Peyer's patch (tissue), 4 donors: Measurements from ENCODE around the gene ANKRD37. TPM values are rescaled to one million over a fixed set of nuclear protein-coding genes. Genes with fewer than 3 reads are reported as not detected.

ENCODE experiments used
- DNase-seq, 3 donors: peaks; one replicate each; pipeline ENCODE4 v3.0.0-alpha.2; 2017 to 2019
- H3K27ac ChIP-seq, 4 donors: fragments of 200-600 bp; sonication (generic); one replicate each; pipeline ENCODE4 v1.5.1; 2016 to 2019
- H3K27me3 ChIP-seq, 2 donors: fragments of 200-600 bp; sonication (generic); one replicate each; pipeline ENCODE4 v1.5.1; 2019
- H3K36me3 ChIP-seq, 3 donors: fragments of 200-600 bp; sonication (generic); one replicate each; pipeline ENCODE4 v1.5.1; 2016 to 2019
- H3K4me1 ChIP-seq, 4 donors: fragments of 200-600 bp; sonication (generic); one replicate each; pipeline ENCODE4 v1.5.1; 2016 to 2019
- H3K4me3 ChIP-seq, 4 donors: fragments of 200-600 bp; sonication (generic); 1 replicate in 3 of 4; 2 replicates in 1 of 4; pipeline ENCODE4 v1.5.1; 2016 to 2019; ENCODE audit warnings: mild to moderate bottlenecking in 1 of 4
- H3K9me3 ChIP-seq, 4 donors: fragments of 200-600 bp; sonication (generic); one replicate each; pipeline ENCODE4 v1.5.1; 2016 to 2019; ENCODE audit warnings: mild to moderate bottlenecking in 1 of 4
- POLR2A ChIP-seq, 2 donors: fragments of 450-650 bp; IDR thresholded peaks; one replicate each; pipeline ENCODE4 v1.5.1; 2017; ENCODE audit warnings: antibody characterized with exemption in 2 of 2, mild to moderate bottlenecking in 2 of 2, moderate library complexity in 2 of 2
- small RNA-seq, 2 donors: library from RNA; depleted of rRNA; stranded (forward); fragments of <200 nt; gene quantifications; one replicate each; pipeline ENCODE3, GENCODE V24; 2016
- total RNA-seq, 4 donors: library from RNA; depleted of rRNA; stranded (reverse); fragments of >200 nt; gene quantifications; one replicate each; pipeline ENCODE4 v1.1.0, GENCODE V29; 2016
- TF ChIP-seq, protein P1 (sequence below), 6 experiments: fragments of 450-650 bp in 4 of 6; fragments of 200-600 bp in 2 of 6; sonication (generic) in 1 of 6; IDR thresholded peaks; one replicate each; pipeline ENCODE4 v1.5.1; 2017 to 2019; ENCODE audit warnings: antibody characterized with exemption in 6 of 6, mild to moderate bottlenecking in 3 of 6, moderate library complexity in 1 of 6

Gene ANKRD37
- total RNA-seq, 4 donors from 2014 or later = 1.4 to 12.6 (median 8.7) TPM; not detected in 1

DNA sequence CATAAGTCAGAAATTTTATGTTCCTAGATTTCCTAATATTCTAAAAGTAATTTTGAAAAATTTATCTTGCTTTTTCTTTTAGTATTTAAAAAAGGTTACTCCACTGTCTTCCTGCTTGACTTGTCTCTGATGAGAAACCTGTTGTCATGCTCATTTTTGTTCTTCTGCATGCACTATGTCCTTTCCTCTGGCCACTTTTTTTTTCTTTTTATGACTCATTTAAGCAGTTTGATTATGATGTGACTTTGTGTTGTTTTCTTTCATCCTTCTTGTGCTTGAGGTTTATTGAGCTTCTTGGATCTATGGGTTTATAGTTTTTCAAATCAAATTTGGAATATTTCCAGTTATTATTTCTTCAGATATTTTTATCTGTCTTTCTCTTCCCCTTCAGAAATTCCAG is 41.2 kb downstream of the ANKRD37 start:
- no peaks in the 10 kb centered on the region for H3K9me3 ChIP-seq
- TF ChIP-seq, protein P1, sequence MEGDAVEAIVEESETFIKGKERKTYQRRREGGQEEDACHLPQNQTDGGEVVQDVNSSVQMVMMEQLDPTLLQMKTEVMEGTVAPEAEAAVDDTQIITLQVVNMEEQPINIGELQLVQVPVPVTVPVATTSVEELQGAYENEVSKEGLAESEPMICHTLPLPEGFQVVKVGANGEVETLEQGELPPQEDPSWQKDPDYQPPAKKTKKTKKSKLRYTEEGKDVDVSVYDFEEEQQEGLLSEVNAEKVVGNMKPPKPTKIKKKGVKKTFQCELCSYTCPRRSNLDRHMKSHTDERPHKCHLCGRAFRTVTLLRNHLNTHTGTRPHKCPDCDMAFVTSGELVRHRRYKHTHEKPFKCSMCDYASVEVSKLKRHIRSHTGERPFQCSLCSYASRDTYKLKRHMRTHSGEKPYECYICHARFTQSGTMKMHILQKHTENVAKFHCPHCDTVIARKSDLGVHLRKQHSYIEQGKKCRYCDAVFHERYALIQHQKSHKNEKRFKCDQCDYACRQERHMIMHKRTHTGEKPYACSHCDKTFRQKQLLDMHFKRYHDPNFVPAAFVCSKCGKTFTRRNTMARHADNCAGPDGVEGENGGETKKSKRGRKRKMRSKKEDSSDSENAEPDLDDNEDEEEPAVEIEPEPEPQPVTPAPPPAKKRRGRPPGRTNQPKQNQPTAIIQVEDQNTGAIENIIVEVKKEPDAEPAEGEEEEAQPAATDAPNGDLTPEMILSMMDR (IDR thresholded peaks at IDR 0.05) = no peak
- TF ChIP-seq POLR2A (IDR thresholded peaks at IDR 0.05) = no peak
- H3K4me1 ChIP-seq = no peaks in the 10 kb centered on the region
- H3K4me3 ChIP-seq = no peak overlapping the region
- H3K27me3 ChIP-seq = no peaks in the 10 kb centered on the region
- DNase-seq = no peak
- no peaks in the 10 kb centered on the region for H3K36me3 ChIP-seq
- H3K27ac ChIP-seq = no peak overlapping the region

DNA sequence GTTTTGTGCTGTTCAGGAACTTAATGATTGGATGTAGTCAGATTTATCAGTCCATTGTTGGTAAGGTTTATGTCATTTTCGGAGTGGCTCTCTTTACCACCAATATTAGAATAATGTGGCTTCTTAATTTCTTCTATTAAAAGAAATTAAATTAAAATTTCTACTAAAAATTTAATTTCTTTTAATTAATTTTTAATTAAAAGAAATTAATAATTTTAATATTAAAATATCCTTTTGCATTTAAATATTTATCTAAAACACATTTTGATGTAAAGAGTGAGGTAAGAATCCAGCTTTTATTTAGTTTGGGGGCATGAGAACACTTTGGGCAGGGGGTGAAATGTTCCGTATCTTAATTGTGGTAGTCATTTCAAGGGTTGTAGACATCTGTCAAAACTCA is 44.8 kb downstream of the ANKRD37 start:
- H3K4me3 ChIP-seq = no peak overlapping the region
- no peaks in the 10 kb centered on the region for H3K27me3 ChIP-seq
- TF ChIP-seq, protein P1 (IDR thresholded peaks at IDR 0.05) = no peak
- no peak for TF ChIP-seq POLR2A (IDR thresholded peaks at IDR 0.05)
- no peak overlapping the region for H3K27ac ChIP-seq
- no peaks in the 10 kb centered on the region for H3K36me3 ChIP-seq
- no peaks in the 10 kb centered on the region for H3K9me3 ChIP-seq
- no peaks in the 10 kb centered on the region for H3K4me1 ChIP-seq
- DNase-seq = no peak

DNA sequence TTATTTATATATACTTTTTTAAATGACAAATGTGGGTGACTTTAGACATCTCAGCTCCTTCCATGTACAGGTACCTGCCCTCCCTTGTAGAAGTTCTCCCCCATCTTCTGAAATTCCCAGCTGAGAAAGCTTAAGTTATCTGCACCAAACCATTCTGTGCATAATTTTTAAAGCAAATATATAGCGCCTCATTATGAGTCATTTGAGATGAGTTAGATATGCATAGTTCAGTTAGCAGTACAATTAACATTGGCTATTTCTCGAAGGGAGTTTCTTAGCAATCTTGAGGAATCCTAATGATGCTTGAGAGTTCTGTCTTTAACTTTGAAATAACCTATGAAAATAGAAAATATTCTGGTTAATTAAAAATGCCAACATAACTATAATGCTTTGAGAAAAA is 48.6 kb downstream of the ANKRD37 start:
- H3K27ac ChIP-seq = no peak overlapping the region
- no peak for DNase-seq
- H3K4me1 ChIP-seq = no peaks in the 10 kb centered on the region
- no peaks in the 10 kb centered on the region for H3K36me3 ChIP-seq
- no peaks in the 10 kb centered on the region for H3K9me3 ChIP-seq
- no peaks in the 10 kb centered on the region for H3K27me3 ChIP-seq
- no peak for TF ChIP-seq POLR2A (IDR thresholded peaks at IDR 0.05)
- TF ChIP-seq, protein P1 (IDR thresholded peaks at IDR 0.05) = no peak
- H3K4me3 ChIP-seq = no peak overlapping the region

Small RNA genes within 50 kb of the gene (small RNA-seq; reads per million reads assigned to genes)
- gene RF00019 = 0 reads per million in 2 donors

Other genes starting within 250 kb of the ANKRD37 start
- 10 to 100 TPM; 10.9 to 32.2 (median 12.7) TPM for gene CFAP97, start 192.8 kb upstream of the ANKRD37 start, total RNA-seq
- 10 to 100 TPM; 12.4 to 92.4 (median 17.8) TPM for gene SNX25, start 187.2 kb upstream of the ANKRD37 start, total RNA-seq
- gene LRP2BP, start 917 bp upstream of the ANKRD37 start, total RNA-seq = 1 to 10 TPM in 1 of 4 donors, under 1 TPM in 1, not detected in 2; 0.35 to 1.2 TPM
- 10 to 100 TPM in 3 of 4 donors, 1 to 10 TPM in 1; 6.7 to 22.0 (median 17.8) TPM for gene UFSP2, start 29.1 kb downstream of the ANKRD37 start, total RNA-seq
- gene CCDC110, start 74.9 kb downstream of the ANKRD37 start, total RNA-seq = under 1 TPM in 2 of 4 donors, not detected in 2; 0.80 to 0.88 TPM
- 10 to 100 TPM; 15.1 to 73.0 (median 45.2) TPM for gene PDLIM3, start 138.7 kb downstream of the ANKRD37 start, total RNA-seq